ENCODE measurements around the gene PRMT7.

DNA sequence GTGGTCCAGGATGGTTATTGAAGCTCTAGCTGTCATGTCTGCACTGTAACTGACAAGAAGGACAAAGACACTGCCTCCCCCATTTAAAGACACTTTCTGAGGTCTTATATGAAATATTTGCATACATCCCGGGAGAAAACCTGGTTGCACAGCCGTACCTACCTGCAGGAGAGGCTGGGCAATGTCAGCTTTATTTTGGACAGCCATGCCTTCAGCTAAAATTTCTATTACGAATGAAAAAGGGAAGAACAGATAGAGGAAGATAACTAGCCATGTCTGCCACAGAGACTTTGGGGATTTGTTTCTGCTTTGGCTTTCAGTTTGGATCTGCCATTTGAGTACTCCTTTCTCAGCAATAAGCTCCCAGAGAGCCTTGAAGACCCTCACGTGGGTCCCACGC lies 27.5 kb upstream of the PRMT7 start:
- TF ChIP-seq, protein P1, sequence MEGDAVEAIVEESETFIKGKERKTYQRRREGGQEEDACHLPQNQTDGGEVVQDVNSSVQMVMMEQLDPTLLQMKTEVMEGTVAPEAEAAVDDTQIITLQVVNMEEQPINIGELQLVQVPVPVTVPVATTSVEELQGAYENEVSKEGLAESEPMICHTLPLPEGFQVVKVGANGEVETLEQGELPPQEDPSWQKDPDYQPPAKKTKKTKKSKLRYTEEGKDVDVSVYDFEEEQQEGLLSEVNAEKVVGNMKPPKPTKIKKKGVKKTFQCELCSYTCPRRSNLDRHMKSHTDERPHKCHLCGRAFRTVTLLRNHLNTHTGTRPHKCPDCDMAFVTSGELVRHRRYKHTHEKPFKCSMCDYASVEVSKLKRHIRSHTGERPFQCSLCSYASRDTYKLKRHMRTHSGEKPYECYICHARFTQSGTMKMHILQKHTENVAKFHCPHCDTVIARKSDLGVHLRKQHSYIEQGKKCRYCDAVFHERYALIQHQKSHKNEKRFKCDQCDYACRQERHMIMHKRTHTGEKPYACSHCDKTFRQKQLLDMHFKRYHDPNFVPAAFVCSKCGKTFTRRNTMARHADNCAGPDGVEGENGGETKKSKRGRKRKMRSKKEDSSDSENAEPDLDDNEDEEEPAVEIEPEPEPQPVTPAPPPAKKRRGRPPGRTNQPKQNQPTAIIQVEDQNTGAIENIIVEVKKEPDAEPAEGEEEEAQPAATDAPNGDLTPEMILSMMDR (conservative IDR thresholded peaks at IDR 0.05), result no peak
- no peak for TF ChIP-seq ZFX (IDR thresholded peaks at IDR 0.05)
